Uterus (tissue), 4 donors: ENCODE data around the gene HPSE2. TPM values are rescaled to one million over a fixed set of nuclear protein-coding genes. Genes with fewer than 3 reads are reported as not detected.

Source experiments
- DNase-seq, 2 donors: peaks; one replicate each; pipeline ENCODE4 v3.0.0-alpha.2; 2019 to 2020
- H3K27ac ChIP-seq, 2 donors: fragments of 200-600 bp; sonication (generic); 1 replicate in 1 of 2; 2 replicates in 1 of 2; pipeline ENCODE4 v1.5.1; 2016 to 2018
- H3K27me3 ChIP-seq, 2 donors: fragments of 200-600 bp; sonication (generic); one replicate each; pipeline ENCODE4 v1.5.1; 2018 to 2019; ENCODE audit warnings: control low read depth in 1 of 2
- H3K36me3 ChIP-seq, 2 donors: fragments of 200-600 bp; sonication (generic); one replicate each; pipeline ENCODE4 v1.5.1; 2019; ENCODE audit warnings: control low read depth in 1 of 2
- H3K4me1 ChIP-seq, 2 donors: fragments of 200-600 bp; sonication (generic); one replicate each; pipeline ENCODE4 v1.5.1; 2018 to 2019; ENCODE audit warnings: control low read depth in 1 of 2
- H3K4me3 ChIP-seq, 2 donors: fragments of 200-600 bp; sonication (generic); 1 replicate in 1 of 2; 2 replicates in 1 of 2; pipeline ENCODE4 v1.5.1; 2018 to 2019; ENCODE audit warnings: mild to moderate bottlenecking in 1 of 2
- H3K9me3 ChIP-seq, 2 donors: fragments of 200-600 bp; sonication (generic); one replicate each; pipeline ENCODE4 v1.5.1; 2019; ENCODE audit warnings: control low read depth in 1 of 2
- CTCF ChIP-seq, 4 experiments: fragments of 200-600 bp in 2 of 4; fragments of 450-650 bp in 2 of 4; sonication (generic) in 2 of 4; IDR thresholded peaks; one replicate each; pipeline ENCODE4 v1.5.1; 2016 to 2019; ENCODE audit warnings: antibody characterized with exemption in 4 of 4, mild to moderate bottlenecking in 2 of 4, moderate library complexity in 1 of 4
- POLR2A ChIP-seq, 2 donors: fragments of 450-650 bp; IDR thresholded peaks; one replicate each; pipeline ENCODE4 v1.6.1; 2016; ENCODE audit warnings: antibody characterized with exemption in 2 of 2, mild to moderate bottlenecking in 1 of 2, moderate library complexity in 1 of 2
- intact Hi-C: fragments of 100-400 bp; cut with DNase I; formaldehyde crosslinking; loops from one replicate; pipeline ENCODE4 v1.15.1; 2023; ENCODE audit warnings: low total_unique reads
- total RNA-seq, 4 donors: library from RNA; depleted of rRNA in 3 of 4; stranded (reverse); fragments of >200 nt in 3 of 4; gene quantifications; one replicate each; pipeline versions ENCODE4 v1.1.0 to v1.2.4, GENCODE V29; 2014 to 2023
- donor health status: DM: yes; HTN: yes; CAD: no.

The HPSE2 gene
- total RNA-seq, 4 donors from 2014 or later: 7.0 to 13.6 (median 7.7) TPM; not detected in 1

- no peak overlapping the region for H3K4me3 ChIP-seq
- no peak for TF ChIP-seq CTCF (IDR thresholded peaks at IDR 0.05)
- no peak for DNase-seq
- no peaks in the 10 kb centered on the region for H3K4me1 ChIP-seq
- no peaks in the 10 kb centered on the region for H3K36me3 ChIP-seq
- intact Hi-C loops: no loop called here
- H3K9me3 ChIP-seq: no peaks in the 10 kb centered on the region
- H3K27ac ChIP-seq: no peak overlapping the region
- no peaks in the 10 kb centered on the region for H3K27me3 ChIP-seq
Measured at GRCh38 chr10:98431016-98431415, 804.6 kb downstream of the HPSE2 start.

GRCh38 chr10:98430427-98430826, 805.2 kb downstream of the HPSE2 start:
- no peak for DNase-seq
- H3K27ac ChIP-seq: no peak overlapping the region
- H3K36me3 ChIP-seq: no peaks in the 10 kb centered on the region
- no peaks in the 10 kb centered on the region for H3K9me3 ChIP-seq
- TF ChIP-seq CTCF (IDR thresholded peaks at IDR 0.05): no peak
- no peak for TF ChIP-seq POLR2A (IDR thresholded peaks at IDR 0.05)
- no peaks in the 10 kb centered on the region for H3K4me1 ChIP-seq
- intact Hi-C loops: no loop called here
- no peaks in the 10 kb centered on the region for H3K27me3 ChIP-seq
- no peak overlapping the region for H3K4me3 ChIP-seq

GRCh38 chr10:98429320-98430072, 806.2 kb downstream of the HPSE2 start:
- intact Hi-C loops: no loop called here
- no peaks in the 10 kb centered on the region for H3K9me3 ChIP-seq
- TF ChIP-seq CTCF (IDR thresholded peaks at IDR 0.05) (no peak), POLR2A (IDR thresholded peaks at IDR 0.05) (no peak)
- no peak overlapping the region for H3K4me3 ChIP-seq
- DNase-seq: no peak
- H3K27ac ChIP-seq: no peak overlapping the region
- H3K27me3 ChIP-seq: no peaks in the 10 kb centered on the region
- H3K4me1 ChIP-seq: no peaks in the 10 kb centered on the region
- H3K36me3 ChIP-seq: no peaks in the 10 kb centered on the region

GRCh38 chr10:98427011-98427515, 808.6 kb downstream of the HPSE2 start:
- Histone ChIP-seq H3K27ac (no peak overlapping the region), H3K4me3 (no peak overlapping the region), H3K36me3 (no peaks in the 10 kb centered on the region), H3K27me3 (no peaks in the 10 kb centered on the region), H3K9me3 (no peaks in the 10 kb centered on the region), H3K4me1 (no peaks in the 10 kb centered on the region)
- no peak for DNase-seq
- TF ChIP-seq POLR2A (IDR thresholded peaks at IDR 0.05) (no peak), CTCF (IDR thresholded peaks at IDR 0.05) (no peak)
- intact Hi-C loops: no loop called here

- no peaks in the 10 kb centered on the region for H3K4me1 ChIP-seq
- no peak for DNase-seq
- no peaks in the 10 kb centered on the region for H3K27me3 ChIP-seq
- no peak overlapping the region for H3K4me3 ChIP-seq
- intact Hi-C loops: no loop called here
- no peak for TF ChIP-seq POLR2A (IDR thresholded peaks at IDR 0.05)
- peak in 3 of 4 experiments; percentile 10 to 39 (median 18) for TF ChIP-seq CTCF (IDR thresholded peaks at IDR 0.05)
- H3K9me3 ChIP-seq: no peaks in the 10 kb centered on the region
- H3K36me3 ChIP-seq: no peaks in the 10 kb centered on the region
- no peak overlapping the region for H3K27ac ChIP-seq
Measured at GRCh38 chr10:98425511-98426352, 809.9 kb downstream of the HPSE2 start.
